MCF 10A (cell line): ENCODE data around the gene GNB3. TPM values are rescaled to one million over a fixed set of nuclear protein-coding genes. Genes with fewer than 3 reads are reported as not detected.
A peak's percentile ranks its signal among the peaks of the same experiment; 100 is the strongest.

ENCODE experiments used
- BruUV-seq: library from RNA; stranded (reverse); fragments of 400-500 nt; replicated peaks from 2 replicates; lab custom pipeline; 2021; lab: Mats Ljungman, UMichigan
- CTCF ChIA-PET: fragments of 300-600 bp; sonication (Branson Sonifier 250); formaldehyde crosslinking; extraction: SDS; loops from one replicate; lab custom pipeline; 2021; ENCODE audit warnings: antibody characterized with exemption, inconsistent platforms; lab: Yijun Ruan, JAX
- POLR2A ChIA-PET: fragments of 300-600, 350-650 bp; sonication (Branson Sonifier 250); formaldehyde crosslinking; extraction: SDS; loops from one replicate; lab custom pipeline; 2020; ENCODE audit warnings: antibody characterized with exemption, inconsistent platforms; lab: Yijun Ruan, JAX
- DNase-seq: peaks from one replicate; pipeline ENCODE4 v3.0.0-alpha.2; 2018; ENCODE audit not compliant: unreplicated experiment
- H3K27ac Mint-ChIP-seq: one replicate; pipeline ENCODE4 v1.8.0; 2022; ENCODE audit warnings: mild to moderate bottlenecking, low read depth, mixed read lengths; ENCODE audit not compliant: unreplicated experiment
- H3K27me3 Mint-ChIP-seq: one replicate; pipeline ENCODE4 v1.8.0; 2022; ENCODE audit warnings: mixed read lengths; ENCODE audit not compliant: insufficient read depth, unreplicated experiment
- H3K36me3 Mint-ChIP-seq: one replicate; pipeline ENCODE4 v1.8.0; 2022; ENCODE audit warnings: mild to moderate bottlenecking, moderate library complexity, mixed read lengths; ENCODE audit not compliant: insufficient read depth, unreplicated experiment
- H3K4me1 Mint-ChIP-seq: one replicate; pipeline ENCODE4 v1.8.0; 2022; ENCODE audit warnings: mixed read lengths; ENCODE audit not compliant: insufficient read depth, unreplicated experiment
- H3K4me3 Mint-ChIP-seq: one replicate; pipeline ENCODE4 v1.8.0; 2022; ENCODE audit warnings: mild to moderate bottlenecking, moderate library complexity, mixed read lengths; ENCODE audit not compliant: unreplicated experiment
- H3K9me3 Mint-ChIP-seq: one replicate; pipeline ENCODE4 v1.8.0; 2022; ENCODE audit warnings: mixed read lengths; ENCODE audit not compliant: unreplicated experiment
- CTCF ChIP-seq: fragments of 200-600 bp; IDR thresholded peaks from one replicate; pipeline ENCODE4 v1.8.0; 2022; ENCODE audit warnings: antibody characterized with exemption, mild to moderate bottlenecking; ENCODE audit not compliant: unreplicated experiment
- intact Hi-C: fragments of 100-400 bp; cut with micrococcal nuclease; formaldehyde crosslinking; loops from 2 replicates; pipeline ENCODE4 v1.14.1; 2022
- total RNA-seq: library from RNA; stranded (reverse); gene quantifications from 2 replicates; pipeline ENCODE4 v1.2.3, GENCODE V29; 2022

The GNB3 gene
- total RNA-seq, 1 experiment from 2014 or later = not detected

DNA sequence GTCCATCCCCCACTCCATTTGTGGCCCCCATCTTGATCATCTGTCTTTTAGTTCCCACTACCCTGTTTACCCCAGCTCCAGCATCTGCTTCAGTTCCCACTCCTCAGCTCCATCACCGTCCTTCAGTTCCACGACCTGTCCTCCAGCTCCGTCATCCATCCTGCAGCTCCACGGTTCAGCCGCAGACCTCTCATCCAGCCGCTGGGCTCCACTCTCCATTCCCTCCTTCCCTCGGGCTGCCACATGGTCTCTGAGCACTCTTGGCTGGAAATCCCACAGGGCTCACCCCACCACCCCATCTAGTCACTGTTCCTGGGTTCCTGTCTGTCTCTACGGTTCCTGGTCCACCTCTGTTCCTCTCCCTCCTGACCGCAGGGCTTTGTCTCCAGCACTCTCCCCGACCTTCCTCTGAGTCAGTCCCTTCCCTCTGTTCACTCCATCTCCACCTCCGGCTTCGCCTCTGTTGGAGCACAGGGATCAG is 15.8 kb upstream of the GNB3 start:
- TF ChIP-seq CTCF = no peak
- no peaks in the 10 kb centered on the region for H3K36me3 Mint-ChIP-seq
- H3K4me3 Mint-ChIP-seq = no peak overlapping the region
- POLR2A ChIA-PET = interaction anchor here (0.6 to 1.0 kb wide), 2 partner anchors 27 to 89 kb away, joined by 3 read pairs; no protein-coding TSS in a partner anchor
- intact Hi-C loops = loop anchor here (1.0 kb wide), 3 partner anchors 72 to 211 kb away; partner anchors contain the start of gene MLF2
- H3K27me3 Mint-ChIP-seq = peaks cover 99% of the 10 kb centered on the region
- no peak overlapping the region for H3K27ac Mint-ChIP-seq
- CTCF ChIA-PET = interaction anchor here (0.5 to 5.1 kb wide), 28 partner anchors 8 to 210 kb away, joined by 3 to 42 read pairs (median 4); partner anchors contain the start of genes COPS7A, LAG3, MLF2 and ZNF384
- no TSS peak for BruUV-seq
- H3K9me3 Mint-ChIP-seq = no peaks in the 10 kb centered on the region
- peak; percentile 26 for DNase-seq
- peaks cover 29% of the 10 kb centered on the region for H3K4me1 Mint-ChIP-seq

DNA sequence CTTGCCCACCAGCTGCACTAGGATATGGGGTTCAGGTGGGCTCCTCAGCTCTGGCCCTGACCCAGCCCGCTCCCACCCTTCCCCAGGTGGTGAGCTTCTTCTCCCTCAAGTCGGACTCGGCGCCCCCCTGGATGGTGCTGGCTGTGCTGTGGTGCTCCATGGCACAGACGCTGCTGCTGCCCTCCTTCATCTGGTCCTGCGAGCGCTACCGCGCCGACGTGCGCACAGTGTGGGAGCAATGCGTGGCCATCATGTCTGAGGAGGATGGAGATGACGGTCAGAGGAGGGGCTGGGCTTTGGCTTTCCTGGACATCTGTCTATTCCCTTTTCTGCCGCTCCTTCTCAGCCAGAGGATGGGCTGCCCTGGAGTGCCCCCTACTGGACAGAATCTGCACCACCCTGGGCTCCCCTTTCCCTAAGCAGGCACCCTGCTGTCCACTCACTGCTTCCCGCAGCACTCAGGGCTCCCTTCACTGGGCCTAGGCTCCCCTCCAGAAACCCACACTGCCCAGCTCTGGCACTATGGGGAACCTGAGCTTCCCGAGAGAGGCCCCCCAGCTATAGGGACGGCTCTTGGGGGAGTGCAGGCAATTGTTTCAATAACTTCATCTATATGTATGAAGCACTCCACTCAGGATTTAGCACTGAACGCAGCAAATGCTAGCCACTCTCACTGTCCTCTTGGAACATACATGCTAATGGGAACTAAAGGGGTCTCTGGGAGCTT is 15.2 kb upstream of the GNB3 start:
- no TSS peak for BruUV-seq
- POLR2A ChIA-PET = interaction anchor here (0.6 to 1.0 kb wide), 2 partner anchors 28 to 90 kb away, joined by 3 read pairs; no protein-coding TSS in a partner anchor
- Mint-ChIP-seq H3K27ac (no peak overlapping the region), H3K27me3 (peaks cover 99% of the 10 kb centered on the region), H3K4me1 (peaks cover 29% of the 10 kb centered on the region), H3K4me3 (no peak overlapping the region), H3K36me3 (no peaks in the 10 kb centered on the region), H3K9me3 (no peaks in the 10 kb centered on the region)
- CTCF ChIA-PET = interaction anchor here (0.5 to 5.1 kb wide), 46 partner anchors 8 to 450 kb away, joined by 3 to 42 read pairs (median 4); partner anchors contain the start of genes COPS7A, GNB3, LAG3 and MLF2
- peak; percentile 84 for DNase-seq
- TF ChIP-seq CTCF = peak; percentile 90
- intact Hi-C loops = loop anchor here (1.0 kb wide), 3 partner anchors 72 to 211 kb away; partner anchors contain the start of gene MLF2

DNA sequence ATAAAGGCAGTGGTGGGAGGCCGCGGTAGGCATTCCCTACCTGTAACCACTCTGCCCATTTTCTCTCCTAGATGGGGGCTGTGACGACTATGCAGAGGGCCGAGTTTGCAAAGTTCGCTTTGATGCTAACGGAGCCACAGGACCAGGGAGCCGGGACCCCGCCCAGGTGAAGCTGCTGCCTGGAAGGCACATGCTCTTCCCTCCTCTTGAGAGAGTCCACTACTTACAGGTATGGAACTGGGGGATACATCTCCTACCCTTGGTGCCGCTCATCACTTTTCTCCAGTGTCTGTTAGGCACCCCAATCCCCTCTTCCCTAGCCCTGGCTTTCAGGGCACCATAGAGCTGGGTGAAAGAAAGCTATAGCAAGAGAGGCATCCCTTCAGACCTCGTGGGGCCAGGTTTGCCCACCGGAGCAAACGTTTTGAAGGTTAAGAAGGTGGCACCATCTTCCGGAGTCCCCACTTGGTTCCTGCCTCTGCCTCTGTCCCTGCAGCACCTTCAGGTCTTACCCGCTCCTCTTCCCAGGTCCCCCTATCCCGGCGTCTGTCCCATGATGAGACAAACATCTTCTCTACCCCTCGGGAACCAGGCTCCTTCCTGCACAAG is 14.5 kb upstream of the GNB3 start:
- intact Hi-C loops = no loop called here
- Mint-ChIP-seq H3K9me3 (no peaks in the 10 kb centered on the region), H3K36me3 (no peaks in the 10 kb centered on the region), H3K4me1 (peaks cover 29% of the 10 kb centered on the region), H3K27me3 (peaks cover 99% of the 10 kb centered on the region), H3K4me3 (no peak overlapping the region), H3K27ac (no peak overlapping the region)
- BruUV-seq = no TSS peak
- TF ChIP-seq CTCF = no peak
- POLR2A ChIA-PET = no interaction called here
- CTCF ChIA-PET = interaction anchor here (0.5 to 5.1 kb wide), 30 partner anchors 9 to 451 kb away, joined by 3 to 42 read pairs (median 4); partner anchors contain the start of genes COPS7A, GNB3, MLF2 and SCNN1A
- DNase-seq = no peak
